ENCODE results near the gene NRG2. TPM values are rescaled to one million over a fixed set of nuclear protein-coding genes. Genes with fewer than 3 reads are reported as not detected.

The NRG2 gene
- total RNA-seq, 1 donor from 2014 or later: 1.9 TPM

GRCh38 chr5:139844472-139845145 lies 198.5 kb downstream of the NRG2 start:
- ATAC-seq (no peak), DNase-seq (ENCODE audit: missing footprints) (no peak)
- intact Hi-C loops (cut with DNase I): loop anchor here (1.0 to 10.0 kb wide), 2 partner anchors 57 to 210 kb away; no protein-coding TSS in a partner anchor

DNA sequence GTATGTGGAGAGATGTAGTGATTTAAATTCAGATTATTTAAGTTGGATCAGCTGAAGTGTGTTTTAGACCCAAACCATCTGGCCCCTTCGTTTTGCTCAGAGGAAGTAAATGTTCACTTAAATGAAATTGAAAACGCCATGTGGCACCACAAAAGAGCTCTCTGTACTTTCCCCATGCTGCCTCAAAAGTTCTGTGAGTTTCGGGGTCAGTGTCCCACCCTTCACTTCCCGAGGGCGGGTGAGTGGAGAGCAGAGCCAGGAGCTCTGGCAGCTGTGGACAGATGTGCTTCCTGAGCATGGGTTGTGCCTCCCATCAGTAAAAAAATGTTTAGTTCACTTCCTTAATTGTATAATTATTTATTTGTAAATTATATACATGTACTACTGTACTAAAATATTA lies 199.1 kb downstream of the NRG2 start:
- no peak for ATAC-seq
- no peak for DNase-seq (ENCODE audit: missing footprints)
- intact Hi-C loops (cut with DNase I): loop anchor here (1.0 to 10.0 kb wide), 2 partner anchors 57 to 209 kb away; no protein-coding TSS in a partner anchor

DNA sequence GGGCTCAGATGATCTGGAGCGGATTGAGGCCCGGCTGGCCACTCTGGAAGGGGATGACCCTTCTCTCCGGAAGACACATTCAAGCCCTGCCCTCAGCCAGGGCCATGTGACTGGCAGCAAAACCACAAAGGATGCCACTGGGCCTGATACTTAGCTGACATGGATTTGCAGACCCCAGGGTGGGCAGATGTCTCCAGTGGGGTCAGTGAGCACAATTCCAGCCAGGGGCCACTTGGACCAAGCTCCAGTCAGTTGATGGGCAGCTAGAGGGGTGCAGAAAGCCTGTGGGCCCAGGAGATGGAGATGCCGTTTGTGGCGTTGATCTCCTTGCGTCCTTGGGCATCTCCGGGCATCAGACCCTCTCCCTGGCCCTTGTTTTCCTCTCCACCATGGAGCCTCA lies 200.8 kb downstream of the NRG2 start:
- intact Hi-C loops (cut with DNase I): loop anchor here (10.0 kb wide), 1 partner anchor 208 kb away; no protein-coding TSS in a partner anchor
- ATAC-seq (no peak), DNase-seq (ENCODE audit: missing footprints) (no peak)

DNA sequence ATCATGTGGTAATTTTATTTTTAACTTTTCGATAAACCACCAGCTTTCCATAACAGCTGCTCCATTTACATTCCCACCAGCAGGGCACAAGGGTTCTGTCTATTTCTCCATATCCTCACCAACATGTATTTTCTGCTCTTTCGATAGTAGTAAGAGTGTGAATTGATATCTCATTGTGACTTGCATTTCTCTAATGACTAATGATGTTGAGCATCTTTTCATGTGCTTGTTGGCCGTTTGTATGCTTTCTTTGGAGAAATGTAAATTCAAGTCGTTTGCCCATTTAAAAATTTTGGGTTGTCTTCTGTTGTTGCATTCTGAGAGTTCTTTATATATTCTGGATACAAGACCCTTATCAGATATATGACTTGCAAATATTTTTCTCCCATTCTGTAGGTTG lies 201.6 kb downstream of the NRG2 start:
- intact Hi-C loops (cut with DNase I): loop anchor here (10.0 kb wide), 1 partner anchor 207 kb away; no protein-coding TSS in a partner anchor
- ATAC-seq: no peak
- no peak for DNase-seq (ENCODE audit: missing footprints)

- intact Hi-C loops (cut with DNase I): loop anchor here (10.0 kb wide), 1 partner anchor 205 kb away; no protein-coding TSS in a partner anchor
- ATAC-seq (no peak), DNase-seq (ENCODE audit: missing footprints) (no peak)
These were observed 203.2 kb downstream of the NRG2 start for GRCh38 chr5:139839918-139840317.

DNA sequence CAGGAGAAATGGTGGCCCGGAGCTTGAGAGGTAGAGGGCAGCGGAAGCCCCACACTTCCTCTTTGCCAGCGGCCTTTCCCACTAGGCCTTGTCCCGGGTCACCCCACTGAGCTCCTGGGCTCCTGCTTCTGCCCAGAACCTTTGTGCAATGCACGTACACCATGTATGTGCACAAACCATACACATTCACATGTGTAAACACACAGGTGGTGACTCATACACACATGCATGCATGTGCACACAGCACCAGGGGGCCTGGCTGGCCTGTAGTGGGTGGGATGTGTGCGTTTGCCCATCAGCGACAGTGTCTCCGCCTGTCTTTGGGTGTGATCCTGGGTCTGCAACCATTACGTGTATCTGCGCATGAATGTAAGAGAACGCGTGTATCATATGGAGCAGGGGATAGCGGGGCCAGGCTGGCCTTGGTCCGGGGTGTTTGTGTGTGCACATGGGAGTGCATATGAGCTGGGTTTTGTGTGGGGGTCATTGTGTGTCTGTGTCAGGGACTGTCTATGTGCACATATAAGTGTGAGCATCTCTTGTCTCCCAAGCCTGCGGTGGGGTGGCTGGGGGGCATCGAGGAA lies 203.8 kb downstream of the NRG2 start:
- no peak for ATAC-seq
- intact Hi-C loops (cut with DNase I): no loop called here
- DNase-seq (ENCODE audit: missing footprints): no peak

DNA sequence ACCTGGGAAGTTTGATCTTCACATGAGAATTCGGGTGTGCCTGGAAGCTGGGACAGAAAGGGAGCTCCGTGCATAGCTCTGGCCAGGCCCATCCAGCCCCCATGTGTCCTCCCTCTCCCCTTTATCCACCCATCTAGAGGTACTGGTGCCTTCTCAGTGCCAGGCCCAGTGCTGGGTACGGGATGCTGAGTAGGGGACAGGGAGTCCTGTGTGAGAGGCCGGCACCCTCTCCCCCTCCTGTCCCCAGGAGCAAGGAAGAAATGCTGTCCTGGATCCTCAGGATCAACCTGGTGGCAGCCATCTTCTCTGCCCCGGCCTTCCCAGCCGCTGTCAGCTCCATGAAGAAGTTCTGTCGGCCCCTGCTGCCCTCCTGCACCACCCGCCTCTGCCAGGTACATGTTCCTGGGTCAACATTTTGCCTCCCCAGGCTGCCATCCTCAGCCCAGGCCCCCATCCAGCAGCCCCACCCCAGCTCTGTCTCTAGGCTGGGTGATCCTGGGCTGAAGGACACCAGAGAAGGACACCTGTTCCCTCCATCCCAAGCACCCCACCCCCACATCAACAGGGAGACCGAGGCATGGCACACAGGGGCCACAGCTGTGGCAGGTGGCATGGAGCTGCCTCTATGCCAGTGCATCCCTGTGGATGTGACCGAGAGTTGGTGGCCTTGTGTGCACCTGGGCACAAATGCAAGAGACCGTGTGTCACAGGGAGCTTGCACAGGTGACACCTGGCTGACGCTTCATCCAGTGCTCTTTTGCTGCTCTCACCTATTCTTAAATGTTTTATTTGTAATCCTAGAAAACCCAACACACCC lies 204.5 kb downstream of the NRG2 start:
- intact Hi-C loops (cut with DNase I): no loop called here
- no peak for DNase-seq (ENCODE audit: missing footprints)
- ATAC-seq: no peak

DNA sequence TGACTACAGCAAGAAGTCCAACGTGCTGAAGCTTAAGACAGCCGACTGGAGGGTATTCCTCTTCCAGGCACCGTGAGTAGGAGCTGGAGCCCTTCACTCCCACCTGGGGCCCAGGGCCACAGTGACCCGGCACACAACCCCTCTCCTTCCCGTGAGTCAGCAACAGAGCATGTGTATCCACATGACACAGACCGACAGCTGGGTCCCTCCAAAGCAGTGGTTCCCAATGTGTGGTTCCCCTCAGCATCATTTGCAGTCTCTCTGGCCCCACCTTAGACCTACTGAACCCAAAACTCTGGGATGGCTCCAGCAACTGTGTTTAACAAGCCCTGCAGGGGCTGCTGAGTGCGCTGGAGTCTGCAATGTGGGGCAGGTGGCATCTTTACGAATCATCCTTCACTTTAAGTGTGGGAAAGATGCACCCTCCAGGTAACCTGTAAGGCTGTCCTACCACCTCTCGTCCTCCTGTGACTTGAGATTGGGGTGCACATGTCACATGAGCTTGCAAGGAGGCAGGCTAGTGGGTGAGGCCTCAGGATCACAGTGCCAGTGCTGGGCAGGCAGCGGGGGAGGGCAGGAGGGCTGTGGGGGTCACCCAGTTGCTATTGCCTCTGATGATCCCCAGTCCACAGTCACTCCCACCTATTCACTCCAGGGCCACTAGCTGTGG lies 205.3 kb downstream of the NRG2 start:
- ATAC-seq: no peak
- intact Hi-C loops (cut with DNase I): no loop called here
- DNase-seq (ENCODE audit: missing footprints): no peak

DNA sequence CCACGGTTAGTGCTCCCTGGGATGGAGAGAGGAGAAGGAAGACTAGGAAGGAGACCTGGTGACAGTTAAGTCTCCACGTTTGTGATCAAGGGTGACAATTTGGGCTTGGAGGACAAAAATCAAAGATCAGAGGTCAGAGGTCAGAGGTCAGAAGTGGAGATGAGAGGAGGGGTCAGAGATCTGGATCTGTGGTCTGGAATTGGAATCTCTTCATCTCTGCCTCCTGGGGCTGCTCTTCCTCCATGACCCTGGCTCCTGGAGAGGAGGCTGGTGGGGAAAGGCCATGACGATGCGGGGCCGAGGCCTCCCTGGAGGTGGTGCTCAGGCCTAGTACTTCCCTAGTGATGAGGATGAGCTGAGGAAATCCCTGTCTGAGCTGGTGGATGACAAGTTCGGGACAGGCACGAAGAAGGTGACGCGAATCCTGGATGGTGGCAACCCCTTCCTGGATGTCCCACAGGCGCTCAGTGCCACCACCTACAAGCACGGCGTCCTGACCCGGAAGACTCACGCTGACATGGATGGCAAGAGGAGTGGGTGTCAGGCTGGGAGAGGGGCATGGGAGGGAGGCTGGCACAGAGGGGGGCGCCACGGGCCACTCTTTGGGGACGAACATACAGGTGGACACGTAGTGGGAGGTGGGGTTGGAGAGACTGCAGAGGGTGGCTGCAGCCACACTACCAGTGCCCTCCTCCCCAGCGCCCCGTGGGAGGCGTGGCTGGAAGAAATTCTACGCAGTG lies 206.5 kb downstream of the NRG2 start:
- DNase-seq (ENCODE audit: missing footprints) (no peak), ATAC-seq (no peak)
- intact Hi-C loops (cut with DNase I): no loop called here

DNA sequence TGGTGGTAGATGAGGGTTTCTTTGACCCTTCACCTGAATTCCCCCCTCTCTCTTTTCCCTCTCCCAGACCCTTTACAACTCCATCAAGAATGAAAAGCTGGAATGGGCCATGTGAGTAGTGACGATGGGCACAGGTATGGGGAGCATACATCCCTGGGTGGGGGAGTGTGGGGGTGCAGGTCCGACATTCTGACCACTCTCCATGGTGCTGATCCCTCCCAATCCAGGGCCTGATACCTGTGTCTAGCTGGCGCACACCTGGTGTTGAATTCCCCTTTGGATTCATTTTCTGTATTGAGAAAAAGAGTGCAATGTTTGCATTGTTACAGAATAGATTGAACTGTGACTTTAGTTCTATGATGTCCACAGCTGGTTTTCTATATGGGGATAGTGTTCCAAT lies 207.4 kb downstream of the NRG2 start:
- intact Hi-C loops (cut with DNase I): no loop called here
- ATAC-seq (no peak), DNase-seq (ENCODE audit: missing footprints) (no peak)

DNA sequence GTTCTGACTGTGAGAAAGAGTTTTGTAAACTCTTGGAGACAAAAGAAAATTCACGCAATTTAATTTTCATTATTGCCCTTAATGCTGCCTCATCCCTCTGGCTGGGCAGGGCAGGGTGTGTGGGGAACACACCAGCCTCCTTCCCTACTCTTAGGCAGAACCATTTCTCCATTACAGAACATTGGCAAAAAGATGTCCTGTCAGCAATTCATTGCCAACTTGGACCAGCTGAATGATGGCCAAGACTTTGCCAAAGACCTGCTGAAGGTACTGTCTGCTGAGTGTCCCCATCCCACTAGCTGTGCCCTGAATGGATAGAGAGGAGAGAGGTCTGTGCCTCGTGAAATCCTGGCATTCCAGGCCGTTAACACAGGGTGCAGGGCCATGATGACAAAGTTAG lies 209.6 kb downstream of the NRG2 start:
- no peak for ATAC-seq
- intact Hi-C loops (cut with DNase I): no loop called here
- DNase-seq (ENCODE audit: missing footprints): no peak

GRCh38 chr5:139831624-139832023 lies 211.5 kb downstream of the NRG2 start:
- DNase-seq (ENCODE audit: missing footprints) (no peak), ATAC-seq (no peak)
- intact Hi-C loops (cut with DNase I): no loop called here

DNA sequence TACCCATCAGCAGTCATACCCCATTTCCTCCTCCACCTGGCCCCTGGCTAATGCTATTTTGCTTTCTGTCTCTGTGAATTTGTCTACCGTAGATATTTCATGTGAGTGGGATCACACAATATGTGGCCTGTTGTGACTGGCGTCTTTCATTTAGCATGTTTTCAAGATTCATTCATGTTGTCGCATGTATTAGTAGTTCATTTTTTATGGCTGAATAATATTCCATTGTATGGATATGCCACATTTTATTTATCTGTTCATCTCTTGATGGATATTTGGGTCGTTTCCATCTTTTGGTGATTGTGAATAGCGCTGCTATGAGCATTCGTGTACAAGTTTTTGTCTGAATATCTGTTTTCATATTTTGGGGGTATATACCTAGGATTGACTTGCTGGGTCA lies 213.6 kb downstream of the NRG2 start:
- intact Hi-C loops (cut with DNase I): no loop called here
- ATAC-seq: no peak

GRCh38 chr5:139828207-139828895 lies 214.7 kb downstream of the NRG2 start:
- intact Hi-C loops (cut with DNase I): no loop called here
- no peak for DNase-seq (ENCODE audit: missing footprints)
- no peak for ATAC-seq

More for the DNA sequence above, 213.6 kb downstream of the NRG2 start:
- no peak for DNase-seq (ENCODE audit: missing footprints)

GRCh38 chr5:139825690-139826089 lies 217.4 kb downstream of the NRG2 start:
- peak; percentile 6 for ATAC-seq
- no peak for DNase-seq (ENCODE audit: missing footprints)
- intact Hi-C loops (cut with DNase I): no loop called here

GRCh38 chr5:139823757-139824355 lies 219.2 kb downstream of the NRG2 start:
- ATAC-seq (no peak), DNase-seq (ENCODE audit: missing footprints) (no peak)
- intact Hi-C loops (cut with DNase I): no loop called here

DNA sequence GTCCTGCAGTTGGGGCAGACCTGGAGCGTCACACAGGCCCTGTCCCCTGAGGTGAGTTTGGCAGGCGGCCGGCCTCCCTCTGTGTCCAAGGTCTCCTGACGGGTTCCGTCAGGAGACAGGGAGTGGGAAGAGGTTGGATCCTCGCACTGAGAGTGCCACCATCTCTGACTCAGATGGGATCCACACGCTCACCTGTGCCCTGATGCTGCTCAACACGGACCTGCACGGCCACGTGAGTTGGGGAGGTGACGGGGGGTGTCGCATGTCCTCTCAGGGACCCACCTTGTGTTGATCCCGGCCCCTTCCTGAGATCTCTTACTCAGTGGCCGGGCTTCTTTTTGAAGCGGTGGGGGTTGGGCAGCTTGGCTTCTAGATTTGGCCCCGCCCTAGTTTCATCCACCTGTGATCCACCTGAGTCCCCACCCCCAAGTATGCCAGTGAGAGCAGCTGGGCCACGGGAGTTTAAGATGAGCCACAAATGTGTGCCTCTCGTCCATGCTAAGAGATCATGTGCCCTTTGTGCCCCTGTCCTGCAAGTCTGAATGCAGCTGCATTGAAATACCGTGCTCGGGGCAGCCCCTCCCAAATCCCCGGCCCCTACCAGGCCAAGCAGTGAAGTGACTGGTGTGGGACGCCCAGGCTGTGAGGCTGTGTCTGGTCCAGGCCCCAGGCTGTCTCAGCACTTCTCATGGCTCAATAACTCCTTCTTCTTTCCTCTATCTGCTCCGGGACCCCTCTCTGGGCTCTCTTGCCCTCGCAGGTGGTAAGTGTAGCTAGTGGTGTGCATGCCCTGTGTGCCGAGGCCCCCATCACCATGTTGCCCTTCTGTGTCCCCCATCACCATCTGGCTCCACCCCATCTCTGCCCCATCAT lies 220.3 kb downstream of the NRG2 start:
- ATAC-seq: no peak
- intact Hi-C loops (cut with DNase I): no loop called here
- no peak for DNase-seq (ENCODE audit: missing footprints)

Measured in Right ventricle myocardium inferior (tissue), 1 donor.